RWPE1 (cell line): Measurements from ENCODE around the gene STON1.

Experiments used
- CTCF ChIA-PET: fragments of 350-600 bp; sonication (Branson Sonifier 250); formaldehyde crosslinking; extraction: SDS; loops from one replicate; lab custom pipeline; 2021; lab: Yijun Ruan, JAX
- POLR2A ChIA-PET: fragments of 400-600 bp; formaldehyde crosslinking; extraction: SDS; loops from one replicate; lab custom pipeline; 2020; ENCODE audit warnings: antibody characterized with exemption; ENCODE audit not compliant: low non-redundant PET; lab: Yijun Ruan, JAX
- DNase-seq: peaks from one replicate; pipeline ENCODE4 v3.0.0; 2012; ENCODE audit warnings: low spot score
- H3K27ac ChIP-seq: fragments of 450-650 bp; 2 replicates; pipeline ENCODE4 v1.5.1; 2017
- TF ChIP-seq, protein P1 (sequence below): fragments of 450-650 bp; conservative IDR thresholded peaks from 2 replicates; pipeline ENCODE4 v1.5.1; 2017; ENCODE audit warnings: low read depth, mild to moderate bottlenecking

The STON1 gene

GRCh38 chr2:48530033-48530811 lies at the start of gene STON1:
Gene STON1 (plus strand): TSS chr2:48530154. CDS start chr2:48580634, 50,480 bp downstream.
- ChIA-PET POLR2A (no interaction called here), CTCF (no interaction called here)
- TF ChIP-seq, protein P1, sequence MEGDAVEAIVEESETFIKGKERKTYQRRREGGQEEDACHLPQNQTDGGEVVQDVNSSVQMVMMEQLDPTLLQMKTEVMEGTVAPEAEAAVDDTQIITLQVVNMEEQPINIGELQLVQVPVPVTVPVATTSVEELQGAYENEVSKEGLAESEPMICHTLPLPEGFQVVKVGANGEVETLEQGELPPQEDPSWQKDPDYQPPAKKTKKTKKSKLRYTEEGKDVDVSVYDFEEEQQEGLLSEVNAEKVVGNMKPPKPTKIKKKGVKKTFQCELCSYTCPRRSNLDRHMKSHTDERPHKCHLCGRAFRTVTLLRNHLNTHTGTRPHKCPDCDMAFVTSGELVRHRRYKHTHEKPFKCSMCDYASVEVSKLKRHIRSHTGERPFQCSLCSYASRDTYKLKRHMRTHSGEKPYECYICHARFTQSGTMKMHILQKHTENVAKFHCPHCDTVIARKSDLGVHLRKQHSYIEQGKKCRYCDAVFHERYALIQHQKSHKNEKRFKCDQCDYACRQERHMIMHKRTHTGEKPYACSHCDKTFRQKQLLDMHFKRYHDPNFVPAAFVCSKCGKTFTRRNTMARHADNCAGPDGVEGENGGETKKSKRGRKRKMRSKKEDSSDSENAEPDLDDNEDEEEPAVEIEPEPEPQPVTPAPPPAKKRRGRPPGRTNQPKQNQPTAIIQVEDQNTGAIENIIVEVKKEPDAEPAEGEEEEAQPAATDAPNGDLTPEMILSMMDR = no peak
- peak; percentile 26 for DNase-seq
- H3K27ac ChIP-seq = peak within 1 kb of the TSS; percentile 72

GRCh38 chr2:48480526-48480925 lies 49.4 kb upstream of the STON1 start:
- TF ChIP-seq, protein P1 = no peak
- ChIA-PET CTCF (no interaction called here), POLR2A (no interaction called here)
- no peak overlapping the region for H3K27ac ChIP-seq
- DNase-seq = no peak

DNA sequence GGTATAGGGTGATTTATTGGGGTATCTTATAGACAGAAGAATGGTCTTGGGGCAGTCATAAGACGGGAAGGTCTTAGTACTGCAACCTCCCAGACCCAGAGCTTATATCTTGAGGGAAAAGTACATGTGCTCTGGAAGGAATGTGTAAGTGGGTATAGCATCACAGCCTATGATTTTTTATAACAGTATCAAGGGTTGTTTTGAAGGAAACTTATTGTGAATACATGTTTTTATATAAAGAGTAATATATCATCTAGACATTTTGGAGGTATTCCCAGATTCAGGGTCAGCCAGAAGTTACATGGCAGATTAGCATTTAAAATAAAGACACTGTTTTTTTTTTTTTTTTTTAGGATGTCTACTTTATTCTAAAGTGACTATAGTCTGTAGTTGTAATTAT lies 47.6 kb upstream of the STON1 start:
- POLR2A ChIA-PET = no interaction called here
- CTCF ChIA-PET = no interaction called here
- H3K27ac ChIP-seq = no peak overlapping the region
- TF ChIP-seq, protein P1 = no peak
- no peak for DNase-seq

- ChIA-PET CTCF (no interaction called here), POLR2A (no interaction called here)
- TF ChIP-seq, protein P1 = no peak
Measured at GRCh38 chr2:48482769-48483168, 47.2 kb upstream of the STON1 start.

GRCh38 chr2:48483506-48483905 lies 46.4 kb upstream of the STON1 start:
- H3K27ac ChIP-seq = no peak overlapping the region; the same call in 1 of the 2 replicates
- ChIA-PET POLR2A (no interaction called here), CTCF (no interaction called here)
- no peak for DNase-seq
- TF ChIP-seq, protein P1 = no peak

More at GRCh38 chr2:48482769-48483168, 47.2 kb upstream of the STON1 start:
- no peak overlapping the region for H3K27ac ChIP-seq
- DNase-seq = peak; percentile 30

DNA sequence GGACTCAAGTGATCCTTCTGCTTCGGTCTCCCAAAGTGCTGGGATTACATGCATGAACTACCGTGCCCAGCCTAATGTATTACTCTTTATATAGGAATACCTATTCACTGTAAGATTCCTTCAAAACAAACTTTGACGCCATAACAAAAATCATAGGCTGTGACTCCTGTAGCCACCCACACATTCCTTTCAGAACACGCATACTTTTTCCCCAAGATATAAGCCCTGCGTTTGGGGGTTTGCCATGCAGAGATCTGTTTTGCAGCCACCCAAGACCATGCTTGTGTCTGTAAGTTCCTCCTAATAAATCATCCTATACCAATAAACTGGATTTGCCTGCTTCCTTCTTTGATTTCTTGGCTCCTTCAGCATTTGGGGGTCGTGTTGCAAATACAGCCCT lies 46.0 kb upstream of the STON1 start:
- ChIA-PET CTCF (no interaction called here), POLR2A (no interaction called here)
- DNase-seq = no peak
- TF ChIP-seq, protein P1 = no peak
- no peak overlapping the region for H3K27ac ChIP-seq
